ENCODE results near the gene CLECL1. TPM values are rescaled to one million over a fixed set of nuclear protein-coding genes. Genes with fewer than 3 reads are reported as not detected.

The CLECL1 gene
- total and polyA plus RNA-seq, 2 of the 4 experiments (the other 2 are of a cell fraction): not detected

GRCh38 chr12:9750276-9751203 lies 17.6 kb upstream of the CLECL1 start:
- no peak overlapping the region for H4K5ac ChIP-seq (ENCODE audit: low read depth, low read length)
- H3K9me3 ChIP-seq (ENCODE audit: control insufficient read depth, insufficient read depth, low read length): no peaks in the 10 kb centered on the region
- in situ Hi-C loops (cut with MboI; ENCODE audit: low sequenced_read_pairs) (no loop called here), intact Hi-C loops (cut with micrococcal nuclease) (loop anchor here (1.0 to 5.0 kb wide), 6 partner anchors 48 to 442 kb away; partner anchors contain the start of genes CLEC12B and CLEC9A), dilution Hi-C loops (cut with HindIII; ENCODE audit: low sequenced_read_pairs, unreplicated experiment) (no loop called here)
- no peak overlapping the region for H2BK20ac ChIP-seq (ENCODE audit: low read depth, low read length)
- H3K27ac ChIP-seq (ENCODE audit: insufficient read depth, low read length): no peak overlapping the region
- H3K14ac ChIP-seq (replicated peaks; ENCODE audit: low read depth, low read length): no peak overlapping the region
- no peaks in the 10 kb centered on the region for H3K79me1 ChIP-seq (ENCODE audit: low read depth in 1 of 2, low read length in 2 of 2)
- no peak overlapping the region for H3K56ac ChIP-seq (ENCODE audit: extremely low read depth, insufficient read depth, low read length)
- H3K36me3 ChIP-seq (ENCODE audit: control insufficient read depth, insufficient read depth, low read length): no peaks in the 10 kb centered on the region
- H2AK5ac ChIP-seq (ENCODE audit: low read depth, low read length): no peak overlapping the region
- no peak overlapping the region for H3K9ac ChIP-seq (ENCODE audit: low read depth, low read length)
- DNase-seq (peak; percentile 56), ATAC-seq (ENCODE audit: low read depth) (peak; percentile 88)
- no peak overlapping the region for H4K91ac ChIP-seq (ENCODE audit: insufficient read depth, low read depth, low read length)
- H3K23ac ChIP-seq (ENCODE audit: low read depth, low read length): no peak overlapping the region
- no peak overlapping the region for H3K4me3 ChIP-seq (ENCODE audit: insufficient read depth, low read depth, low read length)
- H2BK15ac ChIP-seq (ENCODE audit: low read depth, low read length): no peak overlapping the region
- H2AK9ac ChIP-seq (replicated peaks; ENCODE audit: low read depth, low read length, poor library complexity): no peak overlapping the region
- peak overlapping the region; percentile 79; the same call in 1 of the 2 replicates for H3K4me2 ChIP-seq (ENCODE audit: low read depth, low read length)
- TF ChIP-seq MAZ (IDR thresholded peaks at IDR 0.05; ENCODE audit: borderline replicate concordance, low read depth, low read length): peak; percentile 87; the same call in 1 of the 2 replicates
- TF ChIP-seq BHLHE40 (IDR thresholded peaks at IDR 0.05; ENCODE audit: low read depth, low read length): no peak
- TF ChIP-seq RAD21 (IDR thresholded peaks at IDR 0.05; ENCODE audit: low read length): peak; percentile 71
- peak; percentile 73 for TF ChIP-seq CTCF (conservative IDR thresholded peaks at IDR 0.05; ENCODE audit: low read depth, low read length)
- TF ChIP-seq SMC3 (IDR thresholded peaks at IDR 0.05; ENCODE audit: low read depth, low read length): peak; percentile 56
- no peak for TF ChIP-seq ELK1 (IDR thresholded peaks at IDR 0.05; ENCODE audit: borderline replicate concordance, low read depth, low read length)
- WGBS, 2 experiments (ENCODE audit: extremely low coverage in 2 of 2, insufficient read length in 1 of 2): no CpG with 5 or more reads among the region's 20 CpGs
- H3K4ac ChIP-seq (ENCODE audit: low read depth, low read length): no peak overlapping the region
- H3K27me3 ChIP-seq (ENCODE audit: control insufficient read depth, insufficient read depth, low read length): peaks cover 3% of the 10 kb centered on the region; the same call in 1 of the 2 replicates
- H2AFZ ChIP-seq (replicated peaks; ENCODE audit: low read length, poor library complexity): no peak overlapping the region
- no peaks in the 10 kb centered on the region for H3K4me1 ChIP-seq (ENCODE audit: control insufficient read depth, insufficient read depth, low read length)
- POLR2A ChIA-PET (ENCODE audit: unreplicated experiment): interaction anchor here (0.5 kb wide), 1 partner anchor 334 kb away, joined by 4 read pairs; no protein-coding TSS in a partner anchor
- no peak overlapping the region for H2BK120ac ChIP-seq (ENCODE audit: low read depth, low read length)
- H2BK5ac ChIP-seq (ENCODE audit: low read depth, low read length, poor library complexity, severe bottlenecking): no peak overlapping the region
- no peak overlapping the region for H4K8ac ChIP-seq (ENCODE audit: low read depth in 2 of 2, low read length in 2 of 2)
- no TSS peak for BruUV-seq (replicated peaks)
- no peaks in the 10 kb centered on the region for H4K20me1 ChIP-seq (ENCODE audit: insufficient read depth, low read length)
- H3K9me1 ChIP-seq (ENCODE audit: insufficient read depth, low read length): no peaks in the 10 kb centered on the region
- CTCF ChIA-PET: interaction anchor here (0.6 to 4.1 kb wide), 23 partner anchors 8 to 403 kb away, joined by 3 to 39 read pairs (median 3); partner anchors contain the start of gene CD69
- no peak overlapping the region for H3K18ac ChIP-seq (ENCODE audit: low read depth, low read length)
